Astrocyte (in vitro differentiated cells and primary cell): ENCODE data around the gene CIZ1. TPM values are rescaled to one million over a fixed set of nuclear protein-coding genes. Genes with fewer than 3 reads are reported as not detected.

Experiments used
- DNase-seq: peaks from one replicate; pipeline ENCODE4 v3.0.0-alpha.2; 2010; ENCODE audit warnings: low read depth
- FAIRE-seq: peaks from 2 replicates; lab custom pipeline; 2011; peaks lifted over from hg19 to GRCh38; lab: Jason Lieb, UNC
- H2AFZ ChIP-seq: 2 replicates; pipeline ENCODE4 v1.6.0; 2012; ENCODE audit warnings: low read depth, low read length, inconsistent platforms
- H3K27ac ChIP-seq: 2 replicates; pipeline ENCODE4 v1.5.1; 2011; ENCODE audit warnings: low read depth, low read length, inconsistent platforms
- H3K27me3 ChIP-seq: 2 replicates; pipeline ENCODE4 v1.6.0; 2011; ENCODE audit warnings: low read length, inconsistent platforms; ENCODE audit not compliant: insufficient read depth
- H3K36me3 ChIP-seq: 2 replicates; pipeline ENCODE4 v1.5.1; 2011; ENCODE audit warnings: low read length, inconsistent platforms; ENCODE audit not compliant: insufficient read depth
- H3K4me1 ChIP-seq: 2 replicates; pipeline ENCODE4 v1.5.1; 2011; ENCODE audit warnings: low read length, inconsistent platforms; ENCODE audit not compliant: insufficient read depth
- H3K4me2 ChIP-seq: 2 replicates; pipeline ENCODE4 v1.6.0; 2012; ENCODE audit warnings: low read length, inconsistent platforms
- H3K4me3 ChIP-seq: 2 replicates; pipeline ENCODE4 v1.5.1; 2011; ENCODE audit warnings: low read depth, mild to moderate bottlenecking, low read length, inconsistent platforms; ENCODE audit not compliant: insufficient read depth
- H3K79me2 ChIP-seq: 2 replicates; pipeline ENCODE4 v1.6.0; 2012; ENCODE audit warnings: mild to moderate bottlenecking, low read length, inconsistent platforms; ENCODE audit not compliant: insufficient read depth
- H3K9ac ChIP-seq: 2 replicates; pipeline ENCODE4 v1.6.0; 2012; ENCODE audit warnings: mild to moderate bottlenecking, low read length, inconsistent platforms
- H3K9me3 ChIP-seq: 2 replicates; pipeline ENCODE4 v1.5.1; 2012; ENCODE audit warnings: low read depth, mild to moderate bottlenecking, low read length, inconsistent platforms; ENCODE audit not compliant: insufficient read depth
- H4K20me1 ChIP-seq: 2 replicates; pipeline ENCODE4 v1.6.0; 2012; ENCODE audit warnings: low read length, inconsistent platforms; ENCODE audit not compliant: insufficient read depth
- H3K27ac Mint-ChIP-seq: one replicate; pipeline ENCODE4 v1.8.0; 2021; ENCODE audit warnings: mild to moderate bottlenecking, mixed read lengths; ENCODE audit not compliant: unreplicated experiment
- H3K27me3 Mint-ChIP-seq: one replicate; pipeline ENCODE4 v1.8.0; 2021; ENCODE audit warnings: low read depth, mixed read lengths; ENCODE audit not compliant: unreplicated experiment
- H3K36me3 Mint-ChIP-seq: one replicate; pipeline ENCODE4 v1.8.0; 2021; ENCODE audit warnings: low read depth, mixed read lengths; ENCODE audit not compliant: unreplicated experiment
- H3K4me1 Mint-ChIP-seq: one replicate; pipeline ENCODE4 v1.8.0; 2021; ENCODE audit warnings: low read depth, mixed read lengths; ENCODE audit not compliant: unreplicated experiment
- H3K4me3 Mint-ChIP-seq: one replicate; pipeline ENCODE4 v1.8.0; 2021; ENCODE audit warnings: mild to moderate bottlenecking, moderate library complexity, mixed read lengths; ENCODE audit not compliant: unreplicated experiment
- H3K9me3 Mint-ChIP-seq: one replicate; pipeline ENCODE4 v1.8.0; 2021; ENCODE audit warnings: mild to moderate bottlenecking, mixed read lengths; ENCODE audit not compliant: unreplicated experiment
- CTCF ChIP-seq: IDR thresholded peaks from 2 replicates; pipeline ENCODE4 v1.5.1; 2011; ENCODE audit warnings: low read depth, mild to moderate bottlenecking, inconsistent platforms, low read length, moderate library complexity; ENCODE audit not compliant: insufficient read depth
- EZH2 ChIP-seq: IDR thresholded peaks from 2 replicates; pipeline ENCODE4 v1.6.1; 2012; ENCODE audit warnings: mild to moderate bottlenecking, low read length, inconsistent platforms; ENCODE audit not compliant: insufficient read depth
- total RNA-seq: library from RNA; stranded (reverse); gene quantifications from 2 replicates; pipeline ENCODE4 v1.2.1, GENCODE V29; 2021

The CIZ1 gene
- total RNA-seq, 1 donor from 2014 or later, result 117 TPM

GRCh38 chr9:128211981-128212281 is 20.6 kb upstream of the CIZ1 start:
- Histone ChIP-seq H2AFZ (no peak overlapping the region), H3K79me2 (peaks cover 4% of the 10 kb centered on the region), H3K36me3 (no peaks in the 10 kb centered on the region), H4K20me1 (peaks cover 11% of the 10 kb centered on the region), H3K9me3 (no peaks in the 10 kb centered on the region), H3K27ac (no peak overlapping the region), H3K4me2 (no peak overlapping the region), H3K27me3 (no peaks in the 10 kb centered on the region), H3K4me1 (peaks cover 25% of the 10 kb centered on the region), H3K4me3 (no peak overlapping the region), H3K9ac (no peak overlapping the region)
- peaks cover 19% of the 10 kb centered on the region for H3K4me1 Mint-ChIP-seq
- TF ChIP-seq CTCF (no peak), EZH2 (no peak)
- H3K27ac Mint-ChIP-seq, result no peak overlapping the region
- H3K4me3 Mint-ChIP-seq, result no peak overlapping the region
- H3K36me3 Mint-ChIP-seq, result no peaks in the 10 kb centered on the region
- H3K9me3 Mint-ChIP-seq, result no peaks in the 10 kb centered on the region
- DNase-seq (no peak), FAIRE-seq (no peak)
- H3K27me3 Mint-ChIP-seq, result peaks cover 3% of the 10 kb centered on the region

GRCh38 chr9:128211186-128211980 is 20.0 kb upstream of the CIZ1 start:
- no peaks in the 10 kb centered on the region for H3K9me3 ChIP-seq
- no peak for DNase-seq
- TF ChIP-seq EZH2, result no peak
- no peak overlapping the region for H3K4me3 ChIP-seq
- H3K4me2 ChIP-seq, result no peak overlapping the region
- Mint-ChIP-seq H3K4me1 (peaks cover 17% of the 10 kb centered on the region), H3K4me3 (peak overlapping the region; percentile 45), H3K27me3 (peaks cover 3% of the 10 kb centered on the region), H3K9me3 (no peaks in the 10 kb centered on the region), H3K27ac (no peak overlapping the region), H3K36me3 (no peaks in the 10 kb centered on the region)
- H4K20me1 ChIP-seq, result peaks cover 12% of the 10 kb centered on the region
- peaks cover 20% of the 10 kb centered on the region for H3K4me1 ChIP-seq
- no peaks in the 10 kb centered on the region for H3K27me3 ChIP-seq
- H2AFZ ChIP-seq, result no peak overlapping the region
- H3K27ac ChIP-seq, result no peak overlapping the region
- H3K79me2 ChIP-seq, result peaks cover 4% of the 10 kb centered on the region
- FAIRE-seq, result no peak
- no peak overlapping the region for H3K9ac ChIP-seq
- H3K36me3 ChIP-seq, result no peaks in the 10 kb centered on the region

GRCh38 chr9:128208946-128209669 is 17.7 kb upstream of the CIZ1 start:
- no peak for TF ChIP-seq EZH2
- TF ChIP-seq CTCF, result no peak
- H2AFZ ChIP-seq, result no peak overlapping the region
- H3K36me3 Mint-ChIP-seq, result no peaks in the 10 kb centered on the region
- peaks cover 8% of the 10 kb centered on the region for H3K79me2 ChIP-seq
- no peaks in the 10 kb centered on the region for H3K9me3 Mint-ChIP-seq
- no peak overlapping the region for H3K27ac Mint-ChIP-seq
- DNase-seq, result no peak
- H3K27me3 Mint-ChIP-seq, result peaks cover 3% of the 10 kb centered on the region
- no peaks in the 10 kb centered on the region for H3K9me3 ChIP-seq
- H4K20me1 ChIP-seq, result peaks cover 12% of the 10 kb centered on the region
- H3K27ac ChIP-seq, result no peak overlapping the region
- no peak overlapping the region for H3K4me3 ChIP-seq
- H3K4me1 ChIP-seq, result peaks cover 9% of the 10 kb centered on the region
- H3K4me2 ChIP-seq, result no peak overlapping the region
- H3K9ac ChIP-seq, result no peak overlapping the region
- no peaks in the 10 kb centered on the region for H3K36me3 ChIP-seq
- no peaks in the 10 kb centered on the region for H3K27me3 ChIP-seq
- H3K4me3 Mint-ChIP-seq, result no peak overlapping the region
- peaks cover 14% of the 10 kb centered on the region for H3K4me1 Mint-ChIP-seq
- no peak for FAIRE-seq
